Measurements from ENCODE around the gene TRANK1. TPM values are rescaled to one million over a fixed set of nuclear protein-coding genes. Genes with fewer than 3 reads are reported as not detected.

TRANK1 gene
- total RNA-seq, 2 experiments from 2014 or later = 39.2 to 44.8 TPM

GRCh38 chr3:36877930-36878685, 66.7 kb downstream of the TRANK1 start:
- H3K4me1 Mint-ChIP-seq (ENCODE audit: low read depth) = peaks cover 74% of the 10 kb centered on the region
- no peaks in the 10 kb centered on the region for H3K9me3 Mint-ChIP-seq
- H3K9me3 ChIP-seq (ENCODE audit: control insufficient read depth in 1 of 2, insufficient read depth in 1 of 2, low read length in 2 of 2) = no peaks in the 10 kb centered on the region
- POLR2A ChIA-PET = interaction anchor here (2.6 to 4.1 kb wide), 2 partner anchors 29 to 115 kb away, joined by 33 read pairs; partner anchors contain the start of genes EPM2AIP1 and MLH1
- no peak overlapping the region for H3K4me3 Mint-ChIP-seq
- intact Hi-C loops (cut with DNase I, micrococcal nuclease) = loop anchor here in 1 of 2 experiments (2.0 kb wide), 1 partner anchor 31 kb away; no protein-coding TSS in a partner anchor
- TF ChIP-seq CTCF (IDR thresholded peaks at IDR 0.05) = no peak
- CTCF ChIA-PET = interaction anchor here (2.5 kb wide), 1 partner anchor 9 kb away, joined by 6 read pairs; no protein-coding TSS in a partner anchor
- no peaks in the 10 kb centered on the region for H3K27me3 Mint-ChIP-seq
- H3K36me3 ChIP-seq (ENCODE audit: insufficient read depth, low read length) = peaks cover 25% of the 10 kb centered on the region
- H3K36me3 Mint-ChIP-seq (ENCODE audit: low read depth) = peaks cover 52% of the 10 kb centered on the region
- no peaks in the 10 kb centered on the region for H3K27me3 ChIP-seq (ENCODE audit: control insufficient read depth in 1 of 2, insufficient read depth in 2 of 2, low read length in 2 of 2)
- no peak for ATAC-seq (ENCODE audit: poor library complexity)
- no peak for DNase-seq
- H3K4me3 ChIP-seq (ENCODE audit: low read length) = no peak overlapping the region
- peaks cover 23% of the 10 kb centered on the region for H3K4me1 ChIP-seq (ENCODE audit: insufficient read depth, low read length)
- peak overlapping the region; percentile 96 for H3K27ac Mint-ChIP-seq
- H3K27ac ChIP-seq (ENCODE audit: low read depth in 1 of 2, low read length in 2 of 2) = peak overlapping the region in 1 of 2 donors; percentile 56

- intact Hi-C loops (cut with DNase I, micrococcal nuclease) = loop anchor here in 1 of 2 experiments (1.0 to 2.0 kb wide), 2 partner anchors 32 to 82 kb away; no protein-coding TSS in a partner anchor
- H3K36me3 ChIP-seq (ENCODE audit: insufficient read depth, low read length) = peaks cover 21% of the 10 kb centered on the region
- no peak for TF ChIP-seq CTCF (IDR thresholded peaks at IDR 0.05)
- peaks cover 54% of the 10 kb centered on the region for H3K36me3 Mint-ChIP-seq (ENCODE audit: low read depth)
- H3K27ac Mint-ChIP-seq = peak overlapping the region; percentile 96
- no peaks in the 10 kb centered on the region for H3K9me3 Mint-ChIP-seq
- no peaks in the 10 kb centered on the region for H3K27me3 ChIP-seq (ENCODE audit: control insufficient read depth in 1 of 2, insufficient read depth in 2 of 2, low read length in 2 of 2)
- H3K4me3 ChIP-seq (ENCODE audit: low read length) = peak overlapping the region; percentile 40
- DNase-seq (peak in 6 of 14 experiments; percentile 6 to 90 (median 42)), ATAC-seq (ENCODE audit: poor library complexity) (peak; percentile 92)
- POLR2A ChIA-PET = interaction anchor here (1.1 to 4.1 kb wide), 13 partner anchors 9 to 117 kb away, joined by 3 to 33 read pairs (median 7); partner anchors contain the start of genes EPM2AIP1, MLH1 and TRANK1
- CTCF ChIA-PET = interaction anchor here (1.9 kb wide), 2 partner anchors 11 to 82 kb away, joined by 8 to 16 read pairs; no protein-coding TSS in a partner anchor
- no peaks in the 10 kb centered on the region for H3K27me3 Mint-ChIP-seq
- H3K27ac ChIP-seq (ENCODE audit: low read depth in 1 of 2, low read length in 2 of 2) = peak overlapping the region; percentile 77 to 80
- H3K4me1 ChIP-seq (ENCODE audit: insufficient read depth, low read length) = peaks cover 23% of the 10 kb centered on the region
- peak overlapping the region; percentile 69 for H3K4me3 Mint-ChIP-seq
- H3K9me3 ChIP-seq (ENCODE audit: control insufficient read depth in 1 of 2, insufficient read depth in 1 of 2, low read length in 2 of 2) = no peaks in the 10 kb centered on the region
- H3K4me1 Mint-ChIP-seq (ENCODE audit: low read depth) = peaks cover 72% of the 10 kb centered on the region
Observed at GRCh38 chr3:36876181-36876936, 68.5 kb downstream of the TRANK1 start.

- H3K4me3 Mint-ChIP-seq = no peak overlapping the region
- H3K4me1 Mint-ChIP-seq (ENCODE audit: low read depth) = peaks cover 69% of the 10 kb centered on the region
- H3K36me3 Mint-ChIP-seq (ENCODE audit: low read depth) = peaks cover 52% of the 10 kb centered on the region
- DNase-seq (no peak), ATAC-seq (ENCODE audit: poor library complexity) (no peak)
- peak overlapping the region in 1 of 2 donors; percentile 80 for H3K27ac ChIP-seq (ENCODE audit: low read depth in 1 of 2, low read length in 2 of 2)
- H3K27me3 ChIP-seq (ENCODE audit: control insufficient read depth in 1 of 2, insufficient read depth in 2 of 2, low read length in 2 of 2) = no peaks in the 10 kb centered on the region
- intact Hi-C loops (cut with DNase I, micrococcal nuclease) = no loop called here
- H3K4me3 ChIP-seq (ENCODE audit: low read length) = no peak overlapping the region
- H3K27ac Mint-ChIP-seq = peak overlapping the region; percentile 96
- no peaks in the 10 kb centered on the region for H3K27me3 Mint-ChIP-seq
- TF ChIP-seq CTCF (IDR thresholded peaks at IDR 0.05) = no peak
- peaks cover 22% of the 10 kb centered on the region for H3K36me3 ChIP-seq (ENCODE audit: insufficient read depth, low read length)
- H3K9me3 Mint-ChIP-seq = no peaks in the 10 kb centered on the region
- ChIA-PET CTCF (interaction anchor here (1.9 kb wide), 2 partner anchors 12 to 83 kb away, joined by 8 to 16 read pairs; no protein-coding TSS in a partner anchor), POLR2A (interaction anchor here (1.1 to 4.1 kb wide), 4 partner anchors 42 to 118 kb away, joined by 3 to 33 read pairs (median 16); partner anchors contain the start of genes EPM2AIP1, MLH1 and TRANK1)
- H3K9me3 ChIP-seq (ENCODE audit: control insufficient read depth in 1 of 2, insufficient read depth in 1 of 2, low read length in 2 of 2) = no peaks in the 10 kb centered on the region
- H3K4me1 ChIP-seq (ENCODE audit: insufficient read depth, low read length) = peaks cover 23% of the 10 kb centered on the region
Observed at GRCh38 chr3:36875397-36875796, 69.5 kb downstream of the TRANK1 start.
